Measurements from ENCODE around the gene SLC7A14. TPM values are rescaled to one million over a fixed set of nuclear protein-coding genes. Genes with fewer than 3 reads are reported as not detected.

The SLC7A14 gene
- total RNA-seq, 1 experiment from 2014 or later, result not detected

- TF ChIP-seq CEBPB (IDR thresholded peaks at IDR 0.05; ENCODE audit: low read depth) (no peak), JUND (IDR thresholded peaks at IDR 0.05) (no peak), RAD21 (IDR thresholded peaks at IDR 0.05; ENCODE audit: low read depth) (no peak), ELF1 (IDR thresholded peaks at IDR 0.05; ENCODE audit: borderline replicate concordance, low read depth) (no peak), YY1 (IDR thresholded peaks at IDR 0.05; ENCODE audit: extremely low read depth, insufficient replicate concordance, low read depth, low read length) (no peak), SRF (IDR thresholded peaks at IDR 0.05; ENCODE audit: low read depth) (no peak), POLR2A (IDR thresholded peaks at IDR 0.05; ENCODE audit: borderline replicate concordance, extremely low read depth, insufficient read depth, insufficient read length) (no peak), CBX3 (IDR thresholded peaks at IDR 0.05; ENCODE audit: low read depth) (no peak)
- TF ChIP-seq, protein P1, sequence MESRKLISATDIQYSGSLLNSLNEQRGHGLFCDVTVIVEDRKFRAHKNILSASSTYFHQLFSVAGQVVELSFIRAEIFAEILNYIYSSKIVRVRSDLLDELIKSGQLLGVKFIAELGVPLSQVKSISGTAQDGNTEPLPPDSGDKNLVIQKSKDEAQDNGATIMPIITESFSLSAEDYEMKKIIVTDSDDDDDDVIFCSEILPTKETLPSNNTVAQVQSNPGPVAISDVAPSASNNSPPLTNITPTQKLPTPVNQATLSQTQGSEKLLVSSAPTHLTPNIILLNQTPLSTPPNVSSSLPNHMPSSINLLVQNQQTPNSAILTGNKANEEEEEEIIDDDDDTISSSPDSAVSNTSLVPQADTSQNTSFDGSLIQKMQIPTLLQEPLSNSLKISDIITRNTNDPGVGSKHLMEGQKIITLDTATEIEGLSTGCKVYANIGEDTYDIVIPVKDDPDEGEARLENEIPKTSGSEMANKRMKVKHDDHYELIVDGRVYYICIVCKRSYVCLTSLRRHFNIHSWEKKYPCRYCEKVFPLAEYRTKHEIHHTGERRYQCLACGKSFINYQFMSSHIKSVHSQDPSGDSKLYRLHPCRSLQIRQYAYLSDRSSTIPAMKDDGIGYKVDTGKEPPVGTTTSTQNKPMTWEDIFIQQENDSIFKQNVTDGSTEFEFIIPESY (IDR thresholded peaks at IDR 0.05; ENCODE audit: extremely low read depth, insufficient replicate concordance, low read length), result no peak
Measured at GRCh38 chr3:170531657-170532335, 54.1 kb downstream of the SLC7A14 start (continued).

DNA sequence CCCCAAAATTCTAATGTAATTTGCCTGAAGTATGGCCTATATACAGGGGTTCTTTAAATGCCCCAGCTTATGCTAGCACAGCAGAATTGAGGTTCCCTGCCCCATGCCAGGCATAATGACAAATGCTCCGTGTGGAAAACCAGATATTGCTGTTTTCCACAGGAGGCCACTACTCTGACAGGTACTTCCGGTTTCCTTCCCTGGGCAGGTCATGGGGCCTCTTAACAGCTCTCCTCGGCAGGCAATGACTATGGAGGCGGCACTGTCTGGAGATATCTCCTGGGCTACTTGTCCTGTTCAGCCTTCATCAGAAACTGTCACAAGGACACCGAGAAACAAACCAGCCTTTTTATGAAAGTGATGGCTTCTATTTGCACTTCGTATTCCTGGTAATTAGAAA is 54.8 kb downstream of the SLC7A14 start:
- DNase-seq (ENCODE audit: low read depth, low spot score), result no peak
- no peak overlapping the region for H3K9ac ChIP-seq (ENCODE audit: low read length)
- ChIA-PET CTCF (no interaction called here), POLR2A (no interaction called here), RAD21 (ENCODE audit: low non-redundant PET in 1 of 2, low total read pairs in 2 of 2, uncharacterized antibody in 2 of 2, unreplicated experiment in 2 of 2) (no interaction called here)
- no peak overlapping the region for H2AFZ ChIP-seq (ENCODE audit: low read depth, low read length, poor library complexity, severe bottlenecking)
- no peak overlapping the region for H3K4me3 ChIP-seq (replicated peaks in 1 of 2; ENCODE audit: low read depth in 1 of 2, low read length in 2 of 2)
- H3K9me2 ChIP-seq (ENCODE audit: insufficient read depth), result no peaks in the 10 kb centered on the region
- intact Hi-C loops (cut with micrococcal nuclease), result no loop called here
- H3K36me3 ChIP-seq (ENCODE audit: control insufficient read depth in 1 of 2, insufficient read depth in 2 of 2, low read length in 2 of 2), result no peaks in the 10 kb centered on the region
- H3K4me1 ChIP-seq (ENCODE audit: control insufficient read depth in 1 of 2, insufficient read depth in 2 of 2, low read length in 2 of 2), result no peaks in the 10 kb centered on the region
- H3K27me3 ChIP-seq (ENCODE audit: insufficient read depth, low read length), result no peaks in the 10 kb centered on the region
- H3K9me3 ChIP-seq (ENCODE audit: control insufficient read depth in 1 of 2, insufficient read depth in 1 of 2, low read depth in 1 of 2, low read length in 2 of 2), result no peaks in the 10 kb centered on the region
- no peak for ATAC-seq
- TF ChIP-seq TCF7L2 (IDR thresholded peaks at IDR 0.05; ENCODE audit: borderline replicate concordance, extremely low read depth, insufficient read depth, insufficient read length) (no peak), POLR2A (IDR thresholded peaks at IDR 0.05; ENCODE audit: borderline replicate concordance, extremely low read depth, insufficient read depth, insufficient read length) (no peak), ZNF274 (IDR thresholded peaks at IDR 0.05; ENCODE audit: low read depth, low read length) (no peak), YY1 (IDR thresholded peaks at IDR 0.05; ENCODE audit: extremely low read depth, insufficient replicate concordance, low read depth, low read length) (no peak), RAD21 (IDR thresholded peaks at IDR 0.05; ENCODE audit: low read depth) (no peak), ELF1 (IDR thresholded peaks at IDR 0.05; ENCODE audit: borderline replicate concordance, low read depth) (no peak)
- H4K20me1 ChIP-seq (ENCODE audit: insufficient read depth), result no peaks in the 10 kb centered on the region
- BruUV-seq (replicated peaks), result no TSS peak
- no peak overlapping the region for H3K4me2 ChIP-seq (ENCODE audit: low read length)
- H3K79me2 ChIP-seq (ENCODE audit: insufficient read depth, low read length), result no peaks in the 10 kb centered on the region
- H3K27ac ChIP-seq (ENCODE audit: low read depth, low read length), result no peak overlapping the region
